ENCODE measurements around the gene PRDM2. TPM values are rescaled to one million over a fixed set of nuclear protein-coding genes. Genes with fewer than 3 reads are reported as not detected.

Gene PRDM2
- total and polyA plus RNA-seq, 2 donors (not counting 1 experiment from before 2014, with no cell fraction given) = 9.1 to 11.6 TPM

GRCh38 chr1:13813398-13814012 is 113.5 kb downstream of the PRDM2 start:
- DNase-seq (ENCODE audit: low read depth in 2 of 2) = peak in 1 of 2 donors; percentile 36
- no peaks in the 10 kb centered on the region for H3K79me2 ChIP-seq (ENCODE audit: control insufficient read depth, insufficient read depth, low read length)

GRCh38 chr1:13814131-13814530 is 114.1 kb downstream of the PRDM2 start:
- H3K79me2 ChIP-seq (ENCODE audit: control insufficient read depth, insufficient read depth, low read length) = no peaks in the 10 kb centered on the region
- no peaks in the 10 kb centered on the region for H4K20me1 ChIP-seq (ENCODE audit: control insufficient read depth, extremely low read depth, insufficient read depth, low read length)
- H3K9ac ChIP-seq (ENCODE audit: insufficient read depth, low read length) = no peak overlapping the region
- no peaks in the 10 kb centered on the region for H3K27me3 ChIP-seq (ENCODE audit: control insufficient read depth, insufficient read depth, low read length)
- H3K27ac ChIP-seq (ENCODE audit: insufficient read depth, low read length) = no peak overlapping the region
- H3K9me3 ChIP-seq (ENCODE audit: control insufficient read depth, insufficient read depth, low read depth, low read length) = no peaks in the 10 kb centered on the region
- H3K4me1 ChIP-seq (ENCODE audit: control insufficient read depth, extremely low read depth, insufficient read depth, low read length) = no peaks in the 10 kb centered on the region
- H3K4me2 ChIP-seq (ENCODE audit: extremely low read depth, insufficient read depth, low read length) = no peak overlapping the region
- no peak for DNase-seq (ENCODE audit: low read depth in 2 of 2)
- H3K36me3 ChIP-seq (ENCODE audit: control insufficient read depth, insufficient read depth, low read length) = no peaks in the 10 kb centered on the region
- TF ChIP-seq CTCF (conservative IDR thresholded peaks at IDR 0.05 in 1 of 2, IDR thresholded peaks at IDR 0.05 in 1 of 2; ENCODE audit: low read depth in 1 of 2, low read length in 2 of 2) (no peak), EZH2 (IDR thresholded peaks at IDR 0.05; ENCODE audit: low read length, missing control alignments) (no peak)
- no peak overlapping the region for H2AFZ ChIP-seq (ENCODE audit: low read length)
- no peak overlapping the region for H3K4me3 ChIP-seq (replicated peaks in 1 of 4; ENCODE audit: control extremely low read depth in 1 of 4, insufficient read depth in 1 of 4, low read depth in 3 of 4, low read length in 4 of 4)

More at GRCh38 chr1:13813398-13814012, 113.5 kb downstream of the PRDM2 start:
- H3K27me3 ChIP-seq (ENCODE audit: control insufficient read depth, insufficient read depth, low read length) = no peaks in the 10 kb centered on the region
- no peak overlapping the region for H3K4me2 ChIP-seq (ENCODE audit: extremely low read depth, insufficient read depth, low read length)
- no peak overlapping the region for H3K4me3 ChIP-seq (replicated peaks in 1 of 4; ENCODE audit: control extremely low read depth in 1 of 4, insufficient read depth in 1 of 4, low read depth in 3 of 4, low read length in 4 of 4)
- H4K20me1 ChIP-seq (ENCODE audit: control insufficient read depth, extremely low read depth, insufficient read depth, low read length) = no peaks in the 10 kb centered on the region
- H3K9me3 ChIP-seq (ENCODE audit: control insufficient read depth, insufficient read depth, low read depth, low read length) = no peaks in the 10 kb centered on the region
- H3K9ac ChIP-seq (ENCODE audit: insufficient read depth, low read length) = no peak overlapping the region
- H2AFZ ChIP-seq (ENCODE audit: low read length) = no peak overlapping the region
- TF ChIP-seq CTCF (conservative IDR thresholded peaks at IDR 0.05 in 1 of 2, IDR thresholded peaks at IDR 0.05 in 1 of 2; ENCODE audit: low read depth in 1 of 2, low read length in 2 of 2) (peak; percentile 53 to 71), EZH2 (IDR thresholded peaks at IDR 0.05; ENCODE audit: low read length, missing control alignments) (no peak)
- H3K27ac ChIP-seq (ENCODE audit: insufficient read depth, low read length) = no peak overlapping the region
- H3K36me3 ChIP-seq (ENCODE audit: control insufficient read depth, insufficient read depth, low read length) = no peaks in the 10 kb centered on the region
- H3K4me1 ChIP-seq (ENCODE audit: control insufficient read depth, extremely low read depth, insufficient read depth, low read length) = no peaks in the 10 kb centered on the region

- DNase-seq (ENCODE audit: low read depth in 2 of 2) = no peak
- Histone ChIP-seq H3K27me3 (ENCODE audit: control insufficient read depth, insufficient read depth, low read length) (no peaks in the 10 kb centered on the region), H3K4me3 (replicated peaks in 1 of 4; ENCODE audit: control extremely low read depth in 1 of 4, insufficient read depth in 1 of 4, low read depth in 3 of 4, low read length in 4 of 4) (no peak overlapping the region), H3K4me1 (ENCODE audit: control insufficient read depth, extremely low read depth, insufficient read depth, low read length) (no peaks in the 10 kb centered on the region), H2AFZ (ENCODE audit: low read length) (no peak overlapping the region), H4K20me1 (ENCODE audit: control insufficient read depth, extremely low read depth, insufficient read depth, low read length) (no peaks in the 10 kb centered on the region), H3K27ac (ENCODE audit: insufficient read depth, low read length) (no peak overlapping the region), H3K4me2 (ENCODE audit: extremely low read depth, insufficient read depth, low read length) (no peak overlapping the region), H3K9ac (ENCODE audit: insufficient read depth, low read length) (no peak overlapping the region), H3K9me3 (ENCODE audit: control insufficient read depth, insufficient read depth, low read depth, low read length) (no peaks in the 10 kb centered on the region), H3K79me2 (ENCODE audit: control insufficient read depth, insufficient read depth, low read length) (no peaks in the 10 kb centered on the region), H3K36me3 (ENCODE audit: control insufficient read depth, insufficient read depth, low read length) (no peaks in the 10 kb centered on the region)
- no peak for TF ChIP-seq CTCF (conservative IDR thresholded peaks at IDR 0.05 in 1 of 2, IDR thresholded peaks at IDR 0.05 in 1 of 2; ENCODE audit: low read depth in 1 of 2, low read length in 2 of 2)
- TF ChIP-seq EZH2 (IDR thresholded peaks at IDR 0.05; ENCODE audit: low read length, missing control alignments) = no peak
Measured at GRCh38 chr1:13816016-13816760, 116.2 kb downstream of the PRDM2 start.
